Fibroblast of pulmonary artery (primary cell): Measurements from ENCODE around the gene CANT1.

Source experiments
- DNase-seq: peaks from one replicate; pipeline ENCODE4 v3.0.0-alpha.2; 2010; ENCODE audit warnings: low read depth
- H3K4me3 ChIP-seq: replicated peaks from 2 replicates; pipeline ENCODE4 v1.5.1; 2011; ENCODE audit warnings: low read depth, mild to moderate bottlenecking, control low read depth, low read length, moderate library complexity
- TF ChIP-seq, protein P1 (sequence below): IDR thresholded peaks from 2 replicates; pipeline ENCODE4 v1.5.1; 2011; ENCODE audit warnings: mild to moderate bottlenecking, control low read depth, low read length, inconsistent platforms; ENCODE audit errors: missing control alignments

Gene CANT1

GRCh38 chr17:78944026-78944425, 65.5 kb downstream of the CANT1 start:
- no peak for DNase-seq
- TF ChIP-seq, protein P1, sequence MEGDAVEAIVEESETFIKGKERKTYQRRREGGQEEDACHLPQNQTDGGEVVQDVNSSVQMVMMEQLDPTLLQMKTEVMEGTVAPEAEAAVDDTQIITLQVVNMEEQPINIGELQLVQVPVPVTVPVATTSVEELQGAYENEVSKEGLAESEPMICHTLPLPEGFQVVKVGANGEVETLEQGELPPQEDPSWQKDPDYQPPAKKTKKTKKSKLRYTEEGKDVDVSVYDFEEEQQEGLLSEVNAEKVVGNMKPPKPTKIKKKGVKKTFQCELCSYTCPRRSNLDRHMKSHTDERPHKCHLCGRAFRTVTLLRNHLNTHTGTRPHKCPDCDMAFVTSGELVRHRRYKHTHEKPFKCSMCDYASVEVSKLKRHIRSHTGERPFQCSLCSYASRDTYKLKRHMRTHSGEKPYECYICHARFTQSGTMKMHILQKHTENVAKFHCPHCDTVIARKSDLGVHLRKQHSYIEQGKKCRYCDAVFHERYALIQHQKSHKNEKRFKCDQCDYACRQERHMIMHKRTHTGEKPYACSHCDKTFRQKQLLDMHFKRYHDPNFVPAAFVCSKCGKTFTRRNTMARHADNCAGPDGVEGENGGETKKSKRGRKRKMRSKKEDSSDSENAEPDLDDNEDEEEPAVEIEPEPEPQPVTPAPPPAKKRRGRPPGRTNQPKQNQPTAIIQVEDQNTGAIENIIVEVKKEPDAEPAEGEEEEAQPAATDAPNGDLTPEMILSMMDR: no peak

More at GRCh38 chr17:78944026-78944425, 65.5 kb downstream of the CANT1 start:
- no peak overlapping the region for H3K4me3 ChIP-seq
